ENCODE measurements around the gene SP100.
A peak's percentile ranks its signal among the peaks of the same experiment; 100 is the strongest.

The SP100 gene

GRCh38 chr2:230520061-230520874, 104.3 kb downstream of the SP100 start:
- peaks cover 53 to 66% (median 60%) of the 10 kb centered on the region in 11 experiments for H3K9me3 ChIP-seq (replicated peaks in 1 of 11)
- no peak overlapping the region for H3K4me3 ChIP-seq
- no peak overlapping the region for H3K9ac ChIP-seq
- H3K4me1 ChIP-seq, result peaks cover 0 to 7% (median 0%) of the 10 kb centered on the region in 10 experiments; a peak in 6 of 20 replicates
- H4K20me1 ChIP-seq, result no peaks in the 10 kb centered on the region
- peaks cover 16 to 64% (median 26%) of the 10 kb centered on the region in 11 experiments for H3K36me3 ChIP-seq
- TF ChIP-seq Cebpa-rat (IDR thresholded peaks at IDR 0.05), result no peak
- H3K27me3 ChIP-seq, result no peaks in the 10 kb centered on the region
- H3K4me2 ChIP-seq, result no peak overlapping the region
- no peak overlapping the region for H3K27ac ChIP-seq

- H3K4me3 ChIP-seq, result no peak overlapping the region
- no peak for TF ChIP-seq Cebpa-rat (IDR thresholded peaks at IDR 0.05)
- no peaks in the 10 kb centered on the region for H4K20me1 ChIP-seq
- H3K4me1 ChIP-seq, result peaks cover 0 to 2% (median 0%) of the 10 kb centered on the region in 10 experiments; a peak in 4 of 20 replicates
- peaks cover 59 to 71% (median 65%) of the 10 kb centered on the region in 11 experiments for H3K9me3 ChIP-seq (replicated peaks in 1 of 11)
- H3K27me3 ChIP-seq, result no peaks in the 10 kb centered on the region
- no peak overlapping the region for H3K4me2 ChIP-seq
- H3K27ac ChIP-seq, result no peak overlapping the region
- no peak overlapping the region for H3K9ac ChIP-seq
- peaks cover 21 to 69% (median 32%) of the 10 kb centered on the region in 11 experiments for H3K36me3 ChIP-seq
Measured at GRCh38 chr2:230520875-230521155, 104.8 kb downstream of the SP100 start.

GRCh38 chr2:230521386-230521785, 105.4 kb downstream of the SP100 start:
- Histone ChIP-seq H4K20me1 (no peaks in the 10 kb centered on the region), H3K4me2 (no peak overlapping the region), H3K9ac (no peak overlapping the region), H3K36me3 (peaks cover 24 to 74% (median 34%) of the 10 kb centered on the region in 11 experiments), H3K27ac (no peak overlapping the region), H3K9me3 (replicated peaks in 1 of 11) (peaks cover 65 to 77% (median 71%) of the 10 kb centered on the region in 11 experiments), H3K4me3 (no peak overlapping the region; a peak in 1 of 20 replicates), H3K27me3 (no peaks in the 10 kb centered on the region), H3K4me1 (no peaks in the 10 kb centered on the region)
- no peak for TF ChIP-seq Cebpa-rat (IDR thresholded peaks at IDR 0.05)

- H3K9ac ChIP-seq, result no peak overlapping the region
Measured at GRCh38 chr2:230525682-230526081, 109.7 kb downstream of the SP100 start.

GRCh38 chr2:230537531-230537976, 121.6 kb downstream of the SP100 start:
- Histone ChIP-seq H3K36me3 (peaks cover 0 to 38% (median 14%) of the 10 kb centered on the region in 11 experiments; a peak in 14 of 22 replicates), H3K27me3 (no peaks in the 10 kb centered on the region), H4K20me1 (no peaks in the 10 kb centered on the region), H3K27ac (no peak overlapping the region), H3K4me1 (no peaks in the 10 kb centered on the region), H3K9ac (no peak overlapping the region), H3K9me3 (replicated peaks in 1 of 11) (0 out of 22 replicates have a peak, but pooled peaks cover 0 to 5% (median 0%) of the 10 kb centered on the region in 11 experiments), H3K4me3 (no peak overlapping the region), H3K4me2 (no peak overlapping the region)
- no peak for TF ChIP-seq Cebpa-rat (IDR thresholded peaks at IDR 0.05)

More at GRCh38 chr2:230525682-230526081, 109.7 kb downstream of the SP100 start:
- Histone ChIP-seq H3K27ac (no peak overlapping the region), H3K36me3 (peaks cover 22 to 53% (median 24%) of the 10 kb centered on the region in 11 experiments; a peak in 21 of 22 replicates), H3K4me2 (no peak overlapping the region), H3K4me1 (no peaks in the 10 kb centered on the region), H3K4me3 (no peak overlapping the region), H3K27me3 (no peaks in the 10 kb centered on the region), H4K20me1 (no peaks in the 10 kb centered on the region), H3K9me3 (replicated peaks in 1 of 11) (peaks cover 88 to 100% (median 94%) of the 10 kb centered on the region in 11 experiments)
- TF ChIP-seq Cebpa-rat (IDR thresholded peaks at IDR 0.05), result no peak

- Histone ChIP-seq H3K27ac (no peak overlapping the region), H3K36me3 (peaks cover 13 to 65% (median 36%) of the 10 kb centered on the region in 11 experiments; a peak in 18 of 22 replicates), H3K4me2 (no peak overlapping the region), H3K9ac (no peak overlapping the region), H3K27me3 (no peaks in the 10 kb centered on the region), H4K20me1 (no peaks in the 10 kb centered on the region), H3K4me1 (0 out of 20 replicates have a peak, but pooled peaks cover 0 to 4% (median 0%) of the 10 kb centered on the region in 10 experiments), H3K9me3 (replicated peaks in 1 of 11) (peaks cover 0 to 12% (median 0%) of the 10 kb centered on the region in 11 experiments; a peak in 2 of 22 replicates), H3K4me3 (no peak overlapping the region)
- no peak for TF ChIP-seq Cebpa-rat (IDR thresholded peaks at IDR 0.05)
Measured at GRCh38 chr2:230540332-230540731, 124.3 kb downstream of the SP100 start.

- Histone ChIP-seq H3K4me1 (0 out of 20 replicates have a peak, but pooled peaks cover 0 to 4% (median 0%) of the 10 kb centered on the region in 10 experiments), H3K4me2 (no peak overlapping the region; a peak in 1 of 22 replicates), H3K9ac (no peak overlapping the region), H3K27me3 (no peaks in the 10 kb centered on the region), H3K4me3 (no peak overlapping the region), H4K20me1 (no peaks in the 10 kb centered on the region), H3K36me3 (peaks cover 13 to 65% (median 37%) of the 10 kb centered on the region in 11 experiments; a peak in 18 of 22 replicates), H3K27ac (no peak overlapping the region), H3K9me3 (replicated peaks in 1 of 11) (peaks cover 0 to 12% (median 0%) of the 10 kb centered on the region in 11 experiments; a peak in 2 of 22 replicates)
- TF ChIP-seq Cebpa-rat (IDR thresholded peaks at IDR 0.05), result no peak
Measured at GRCh38 chr2:230541934-230542380, 126.0 kb downstream of the SP100 start.

- Histone ChIP-seq H3K27ac (no peak overlapping the region), H3K4me1 (0 out of 20 replicates have a peak, but pooled peaks cover 0 to 4% (median 0%) of the 10 kb centered on the region in 10 experiments), H3K27me3 (no peaks in the 10 kb centered on the region), H3K9ac (no peak overlapping the region), H4K20me1 (no peaks in the 10 kb centered on the region), H3K4me3 (no peak overlapping the region), H3K9me3 (replicated peaks in 1 of 11) (peaks cover 0 to 12% (median 0%) of the 10 kb centered on the region in 11 experiments; a peak in 2 of 22 replicates), H3K36me3 (peaks cover 13 to 65% (median 37%) of the 10 kb centered on the region in 11 experiments; a peak in 18 of 22 replicates), H3K4me2 (no peak overlapping the region)
- no peak for TF ChIP-seq Cebpa-rat (IDR thresholded peaks at IDR 0.05)
Measured at GRCh38 chr2:230542751-230543150, 126.8 kb downstream of the SP100 start.

- peaks cover 12 to 22% (median 19%) of the 10 kb centered on the region in 11 experiments; a peak in 20 of 22 replicates for H3K9me3 ChIP-seq (replicated peaks in 1 of 11)
- no peak overlapping the region for H3K4me2 ChIP-seq
- no peaks in the 10 kb centered on the region for H4K20me1 ChIP-seq
- peak in 2 of 11 experiments; percentile 37 to 52; a peak in 3 of 22 replicates for TF ChIP-seq Cebpa-rat (IDR thresholded peaks at IDR 0.05)
- H3K4me3 ChIP-seq, result no peak overlapping the region
- peaks cover 0 to 4% (median 0%) of the 10 kb centered on the region in 10 experiments; a peak in 2 of 20 replicates for H3K4me1 ChIP-seq
- H3K36me3 ChIP-seq, result no peaks in the 10 kb centered on the region
- H3K27ac ChIP-seq, result no peak overlapping the region
- no peak overlapping the region for H3K9ac ChIP-seq
- H3K27me3 ChIP-seq, result no peaks in the 10 kb centered on the region
Measured at GRCh38 chr2:230552181-230552580, 136.2 kb downstream of the SP100 start.
